ENCODE results near the gene IL23R.
"Not testable (repeated sequence)": the region's sequence is repeated elsewhere in the genome, so short reads cannot be mapped to it uniquely, and the experiment has no call there.

Gene IL23R

GRCh38 chr1:67194209-67194863 lies 28.1 kb downstream of the IL23R start:
- DNase-seq: no peak

- DNase-seq: no peak
Observed at GRCh38 chr1:67200755-67201154, 34.5 kb downstream of the IL23R start.

GRCh38 chr1:67201891-67202290 lies 35.6 kb downstream of the IL23R start:
- no peak for DNase-seq

GRCh38 chr1:67204298-67204980 lies 38.2 kb downstream of the IL23R start:
- no peak for DNase-seq

GRCh38 chr1:67207398-67207797 lies 41.1 kb downstream of the IL23R start:
- DNase-seq: not testable (repeated sequence)

- DNase-seq: no peak
Observed at GRCh38 chr1:67208217-67208616, 42.0 kb downstream of the IL23R start.

GRCh38 chr1:67209521-67209920 lies 43.3 kb downstream of the IL23R start:
- DNase-seq: no peak

GRCh38 chr1:67211589-67212563 lies 45.6 kb downstream of the IL23R start:
- no peak for DNase-seq

- DNase-seq: no peak
Observed at GRCh38 chr1:67213164-67213563, 46.9 kb downstream of the IL23R start.

GRCh38 chr1:67213948-67214347 lies 47.7 kb downstream of the IL23R start:
- DNase-seq: no peak

GRCh38 chr1:67214420-67215174 lies 48.3 kb downstream of the IL23R start:
- DNase-seq: no peak

GRCh38 chr1:67216401-67216800 lies 50.1 kb downstream of the IL23R start:
- DNase-seq: no peak

- DNase-seq: no peak
Observed at GRCh38 chr1:67217417-67217816, 51.2 kb downstream of the IL23R start.

- DNase-seq: no peak
Observed at GRCh38 chr1:67217938-67218337, 51.7 kb downstream of the IL23R start.

- DNase-seq: no peak
Observed at GRCh38 chr1:67224856-67225255, 58.6 kb downstream of the IL23R start.

- DNase-seq: no peak
Observed at GRCh38 chr1:67226688-67227087, 60.4 kb downstream of the IL23R start.

GRCh38 chr1:67227196-67227595 lies 60.9 kb downstream of the IL23R start:
- no peak for DNase-seq

GRCh38 chr1:67228791-67229190 lies 62.5 kb downstream of the IL23R start:
- no peak for DNase-seq

GRCh38 chr1:67230539-67230938 lies 64.3 kb downstream of the IL23R start:
- DNase-seq: no peak

GRCh38 chr1:67236277-67236676 lies 70.0 kb downstream of the IL23R start:
- DNase-seq: no peak

- DNase-seq: no peak
Observed at GRCh38 chr1:67239738-67240137, 73.5 kb downstream of the IL23R start.

- DNase-seq: no peak
Observed at GRCh38 chr1:67241200-67241746, 75.0 kb downstream of the IL23R start.
